Measurements from ENCODE around the gene FAM72D. TPM values are rescaled to one million over a fixed set of nuclear protein-coding genes. Genes with fewer than 3 reads are reported as not detected.
"Not testable (repeated sequence)": the region's sequence is repeated elsewhere in the genome, so short reads cannot be mapped to it uniquely, and the experiment has no call there.

Gene FAM72D
- total RNA-seq, 1 experiment from 2014 or later = 10.7 TPM

- H3K4me2 ChIP-seq (ENCODE audit: low read length); BruUV-seq (replicated peaks): not testable (repeated sequence)
Measured at GRCh38 chr1:145112703-145113102, 16.9 kb downstream of the FAM72D start.

GRCh38 chr1:145114560-145115057, 18.8 kb downstream of the FAM72D start:
- H3K9me2 ChIP-seq (replicated peaks; ENCODE audit: low read length); H3K36me3 ChIP-seq (ENCODE audit: low read depth, low read length); H3K9ac ChIP-seq (ENCODE audit: low read length): not testable (repeated sequence)

More at GRCh38 chr1:145112703-145113102, 16.9 kb downstream of the FAM72D start:
- H4K20me1 ChIP-seq (ENCODE audit: low read length); H2AFZ ChIP-seq (ENCODE audit: low read length); ATAC-seq; H3K9me2 ChIP-seq (replicated peaks; ENCODE audit: low read length); H3K4me3 ChIP-seq (ENCODE audit: low read length); H3F3A ChIP-seq (ENCODE audit: low read length, unreplicated experiment); H3K27me3 ChIP-seq (ENCODE audit: low read length); H3K36me3 ChIP-seq (ENCODE audit: low read depth, low read length); H3K27ac ChIP-seq (ENCODE audit: low read length); H3K9ac ChIP-seq (ENCODE audit: low read length); H3K4me1 ChIP-seq (ENCODE audit: insufficient read depth, low read length); POLR2A ChIA-PET (ENCODE audit: unreplicated experiment); H3K9me3 ChIP-seq (ENCODE audit: low read length); intact Hi-C loops (cut with micrococcal nuclease); DNase-seq; H3K79me2 ChIP-seq (ENCODE audit: low read length); CTCF ChIA-PET: not testable (repeated sequence)

GRCh38 chr1:145115587-145116493, 20.1 kb downstream of the FAM72D start:
- H2AFZ ChIP-seq (ENCODE audit: low read length); H3K9me3 ChIP-seq (ENCODE audit: low read length); BruUV-seq (replicated peaks); H3K9me2 ChIP-seq (replicated peaks; ENCODE audit: low read length); H3K4me1 ChIP-seq (ENCODE audit: insufficient read depth, low read length); H3K4me2 ChIP-seq (ENCODE audit: low read length); CTCF ChIA-PET; intact Hi-C loops (cut with micrococcal nuclease); H3K27me3 ChIP-seq (ENCODE audit: low read length); H3K79me2 ChIP-seq (ENCODE audit: low read length); H3K36me3 ChIP-seq (ENCODE audit: low read depth, low read length); H3F3A ChIP-seq (ENCODE audit: low read length, unreplicated experiment); H3K9ac ChIP-seq (ENCODE audit: low read length); H4K20me1 ChIP-seq (ENCODE audit: low read length); POLR2A ChIA-PET (ENCODE audit: unreplicated experiment); H3K27ac ChIP-seq (ENCODE audit: low read length); H3K4me3 ChIP-seq (ENCODE audit: low read length); DNase-seq: not testable (repeated sequence)
- ATAC-seq = peak; percentile 74

More at GRCh38 chr1:145114560-145115057, 18.8 kb downstream of the FAM72D start:
- CTCF ChIA-PET; ATAC-seq; DNase-seq; H3K27me3 ChIP-seq (ENCODE audit: low read length); H3K4me3 ChIP-seq (ENCODE audit: low read length); H2AFZ ChIP-seq (ENCODE audit: low read length); H3F3A ChIP-seq (ENCODE audit: low read length, unreplicated experiment); BruUV-seq (replicated peaks); H3K4me1 ChIP-seq (ENCODE audit: insufficient read depth, low read length); POLR2A ChIA-PET (ENCODE audit: unreplicated experiment); H3K27ac ChIP-seq (ENCODE audit: low read length); intact Hi-C loops (cut with micrococcal nuclease); H3K79me2 ChIP-seq (ENCODE audit: low read length); H3K9me3 ChIP-seq (ENCODE audit: low read length); H4K20me1 ChIP-seq (ENCODE audit: low read length); H3K4me2 ChIP-seq (ENCODE audit: low read length): not testable (repeated sequence)

GRCh38 chr1:145119842-145120241, 24.1 kb downstream of the FAM72D start:
- CTCF ChIA-PET; H3K79me2 ChIP-seq (ENCODE audit: low read length); H3K9me2 ChIP-seq (replicated peaks; ENCODE audit: low read length); H3K36me3 ChIP-seq (ENCODE audit: low read depth, low read length); H3K4me3 ChIP-seq (ENCODE audit: low read length); H3K4me2 ChIP-seq (ENCODE audit: low read length); ATAC-seq; H3K27me3 ChIP-seq (ENCODE audit: low read length); DNase-seq; H3K27ac ChIP-seq (ENCODE audit: low read length); H3K4me1 ChIP-seq (ENCODE audit: insufficient read depth, low read length); intact Hi-C loops (cut with micrococcal nuclease); H3K9ac ChIP-seq (ENCODE audit: low read length); H3K9me3 ChIP-seq (ENCODE audit: low read length); POLR2A ChIA-PET (ENCODE audit: unreplicated experiment); H4K20me1 ChIP-seq (ENCODE audit: low read length); H3F3A ChIP-seq (ENCODE audit: low read length, unreplicated experiment); H2AFZ ChIP-seq (ENCODE audit: low read length); BruUV-seq (replicated peaks): not testable (repeated sequence)

GRCh38 chr1:145122344-145123061, 26.7 kb downstream of the FAM72D start:
- DNase-seq; H3K27me3 ChIP-seq (ENCODE audit: low read length); CTCF ChIA-PET; H3K4me3 ChIP-seq (ENCODE audit: low read length); H3K4me2 ChIP-seq (ENCODE audit: low read length); H3K79me2 ChIP-seq (ENCODE audit: low read length); H3K9me3 ChIP-seq (ENCODE audit: low read length); H3K9me2 ChIP-seq (replicated peaks; ENCODE audit: low read length); H3F3A ChIP-seq (ENCODE audit: low read length, unreplicated experiment); H2AFZ ChIP-seq (ENCODE audit: low read length); H3K9ac ChIP-seq (ENCODE audit: low read length); H4K20me1 ChIP-seq (ENCODE audit: low read length); intact Hi-C loops (cut with micrococcal nuclease); H3K36me3 ChIP-seq (ENCODE audit: low read depth, low read length); H3K27ac ChIP-seq (ENCODE audit: low read length); POLR2A ChIA-PET (ENCODE audit: unreplicated experiment); BruUV-seq (replicated peaks); H3K4me1 ChIP-seq (ENCODE audit: insufficient read depth, low read length): not testable (repeated sequence)
- ATAC-seq = peak; percentile 98

- H4K20me1 ChIP-seq (ENCODE audit: low read length); DNase-seq; CTCF ChIA-PET; H3K4me1 ChIP-seq (ENCODE audit: insufficient read depth, low read length); H3K9me2 ChIP-seq (replicated peaks; ENCODE audit: low read length); H3K4me2 ChIP-seq (ENCODE audit: low read length); H3K27me3 ChIP-seq (ENCODE audit: low read length); H3K9ac ChIP-seq (ENCODE audit: low read length); H3K9me3 ChIP-seq (ENCODE audit: low read length); intact Hi-C loops (cut with micrococcal nuclease); BruUV-seq (replicated peaks); H3K79me2 ChIP-seq (ENCODE audit: low read length); H3K4me3 ChIP-seq (ENCODE audit: low read length); H3F3A ChIP-seq (ENCODE audit: low read length, unreplicated experiment); ATAC-seq; POLR2A ChIA-PET (ENCODE audit: unreplicated experiment); H3K36me3 ChIP-seq (ENCODE audit: low read depth, low read length); H2AFZ ChIP-seq (ENCODE audit: low read length); H3K27ac ChIP-seq (ENCODE audit: low read length): not testable (repeated sequence)
Measured at GRCh38 chr1:145123062-145123395, 27.3 kb downstream of the FAM72D start.
